Activated gamma-delta T cell treated with Interleukin-2 at 50 U/mL for 16 hours (primary cell): ENCODE results near the gene THSD4.
"Not testable (repeated sequence)": the region's sequence is repeated elsewhere in the genome, so short reads cannot be mapped to it uniquely, and the experiment has no call there.

ENCODE experiments used
- DNase-seq: peaks from one replicate; pipeline ENCODE4 v3.0.0-alpha.2; 2020

THSD4 gene

GRCh38 chr15:71397377-71397776 lies 282.1 kb downstream of the THSD4 start:
- DNase-seq: no peak

- no peak for DNase-seq
These were observed 285.0 kb downstream of the THSD4 start for GRCh38 chr15:71400294-71400693.

- not testable (repeated sequence) for DNase-seq
These were observed 286.5 kb downstream of the THSD4 start for GRCh38 chr15:71401728-71402127.

- no peak for DNase-seq
These were observed 294.3 kb downstream of the THSD4 start for GRCh38 chr15:71409541-71409940.

- DNase-seq: no peak
These were observed 295.1 kb downstream of the THSD4 start for GRCh38 chr15:71410347-71410746.

- no peak for DNase-seq
These were observed 296.5 kb downstream of the THSD4 start for GRCh38 chr15:71411538-71412482.

GRCh38 chr15:71413419-71413818 lies 298.1 kb downstream of the THSD4 start:
- DNase-seq: no peak

- no peak for DNase-seq
These were observed 299.6 kb downstream of the THSD4 start for GRCh38 chr15:71414853-71415252.

GRCh38 chr15:71422530-71423259 lies 307.4 kb downstream of the THSD4 start:
- DNase-seq: no peak

- DNase-seq: no peak
These were observed 309.5 kb downstream of the THSD4 start for GRCh38 chr15:71424765-71425164.

GRCh38 chr15:71425388-71425787 lies 310.1 kb downstream of the THSD4 start:
- no peak for DNase-seq

GRCh38 chr15:71426792-71427191 lies 311.5 kb downstream of the THSD4 start:
- no peak for DNase-seq

GRCh38 chr15:71430782-71431181 lies 315.5 kb downstream of the THSD4 start:
- no peak for DNase-seq

- no peak for DNase-seq
These were observed 316.4 kb downstream of the THSD4 start for GRCh38 chr15:71431343-71432336.

- DNase-seq: no peak
These were observed 318.1 kb downstream of the THSD4 start for GRCh38 chr15:71433402-71433801.

GRCh38 chr15:71434774-71435173 lies 319.5 kb downstream of the THSD4 start:
- no peak for DNase-seq

GRCh38 chr15:71435552-71435951 lies 320.3 kb downstream of the THSD4 start:
- no peak for DNase-seq

- DNase-seq: no peak
These were observed 321.6 kb downstream of the THSD4 start for GRCh38 chr15:71436854-71437253.

- no peak for DNase-seq
These were observed 322.1 kb downstream of the THSD4 start for GRCh38 chr15:71437404-71437803.

GRCh38 chr15:71437919-71438318 lies 322.6 kb downstream of the THSD4 start:
- no peak for DNase-seq

GRCh38 chr15:71439478-71439877 lies 324.2 kb downstream of the THSD4 start:
- not testable (repeated sequence) for DNase-seq

GRCh38 chr15:71440489-71441110 lies 325.3 kb downstream of the THSD4 start:
- DNase-seq: no peak
